Kidney (tissue), 14 donors: ENCODE data around the gene STMP1. TPM values are rescaled to one million over a fixed set of nuclear protein-coding genes. Genes with fewer than 3 reads are reported as not detected.

ENCODE experiments used
- DNase-seq, 5 donors: peaks; one replicate each; pipeline ENCODE4 v3.0.0-alpha.2; 2013 to 2020
- FAIRE-seq: peaks from 2 replicates; lab custom pipeline; 2012; peaks lifted over from hg19 to GRCh38; lab: Jason Lieb, UNC
- H3K27ac ChIP-seq, 2 donors: one replicate each; pipeline ENCODE4 v1.7.0; 2013; ENCODE audit warnings: low read depth in 2 of 2, low read length in 2 of 2, inconsistent platforms in 1 of 2
- H3K27me3 ChIP-seq: one replicate; pipeline ENCODE4 v1.7.1; 2013; ENCODE audit warnings: low read length, inconsistent platforms; ENCODE audit not compliant: control insufficient read depth, insufficient read depth
- H3K36me3 ChIP-seq, 3 donors: one replicate each; pipeline versions ENCODE4 v1.7.0 to v1.7.1; 2013; ENCODE audit warnings: low read length in 3 of 3, control low read depth in 1 of 3, inconsistent platforms in 1 of 3; ENCODE audit not compliant: insufficient read depth in 3 of 3, control insufficient read depth in 2 of 3
- H3K4me1 ChIP-seq, 3 donors: one replicate each; pipeline versions ENCODE4 v1.7.0 to v1.7.1; 2013; ENCODE audit warnings: low read length in 3 of 3, inconsistent platforms in 1 of 3, low read depth in 1 of 3; ENCODE audit not compliant: control insufficient read depth in 2 of 3, insufficient read depth in 2 of 3
- H3K4me3 ChIP-seq, 3 donors: one replicate each; pipeline versions ENCODE4 v1.7.0 to v1.8.1; 2013; ENCODE audit warnings: low read length in 3 of 3, control low read depth in 1 of 3, inconsistent platforms in 1 of 3
- H3K9ac ChIP-seq, 3 donors: one replicate each; pipeline versions ENCODE4 v1.7.0 to v1.7.1; 2013; ENCODE audit warnings: low read length in 3 of 3, control low read depth in 1 of 3, inconsistent platforms in 1 of 3
- H3K9me3 ChIP-seq, 3 donors: one replicate each; pipeline versions ENCODE4 v1.7.0 to v1.7.1; 2013; ENCODE audit warnings: low read length in 3 of 3, control low read depth in 1 of 3, inconsistent platforms in 1 of 3; ENCODE audit not compliant: control insufficient read depth in 2 of 3, insufficient read depth in 1 of 3
- intact Hi-C: fragments of 100-400 bp; cut with DNase I; formaldehyde crosslinking; loops from one replicate; pipeline ENCODE4 v1.11.1; 2022
- polyA plus RNA-seq: library from polyadenylated mRNA; stranded (reverse); fragments of 350-450 nt; fragmentation: Illumina TruSeq; extraction: RNeasy Lipid Tissue Mini Kit (QIAGEN cat#74804); gene quantifications from one replicate; pipeline ENCODE4 v1.2.3, GENCODE V29; 2014; ENCODE audit warnings: low read depth, low replicate concordance; ENCODE audit not compliant: insufficient read depth
- total RNA-seq: library from RNA; stranded (reverse); fragmentation: NEBNext Ultra II Directional; extraction: Animal tissue kit (Norgen Biotek cat#: 25700); gene quantifications from one replicate; pipeline ENCODE4 v1.2.1, GENCODE V29; 2021
- TF ChIP-seq, protein P1 (sequence below): IDR thresholded peaks from 3 replicates; pipeline ENCODE4 v1.5.1; 2012; ENCODE audit warnings: mild to moderate bottlenecking, moderate library complexity, borderline replicate concordance; ENCODE audit not compliant: insufficient read depth; ENCODE audit errors: extremely low read depth
- donor health status: control.
- donor health status: control.
- donor health status: control.
- donor health status: control.
- donor health status: control.
- donor health status: DM: yes; HTN: yes; CAD: no.
- donor health status: Normal renal cell carcinoma (clear cell type).

Gene STMP1
- total and polyA plus RNA-seq, 2 donors from 2014 or later: 35.8 to 40.8 TPM

GRCh38 chr7:135617781-135618180 lies 44.5 kb upstream of the STMP1 start:
- no peak overlapping the region for H3K27ac ChIP-seq
- no peak overlapping the region for H3K9ac ChIP-seq
- DNase-seq (no peak), FAIRE-seq (no peak)
- H3K27me3 ChIP-seq: no peaks in the 10 kb centered on the region
- no peaks in the 10 kb centered on the region for H3K4me1 ChIP-seq
- H3K9me3 ChIP-seq: no peaks in the 10 kb centered on the region
- intact Hi-C loops: no loop called here
- peaks cover 8 to 26% (median 9%) of the 10 kb centered on the region in 3 donors for H3K36me3 ChIP-seq
- H3K4me3 ChIP-seq: no peak overlapping the region
- TF ChIP-seq, protein P1, sequence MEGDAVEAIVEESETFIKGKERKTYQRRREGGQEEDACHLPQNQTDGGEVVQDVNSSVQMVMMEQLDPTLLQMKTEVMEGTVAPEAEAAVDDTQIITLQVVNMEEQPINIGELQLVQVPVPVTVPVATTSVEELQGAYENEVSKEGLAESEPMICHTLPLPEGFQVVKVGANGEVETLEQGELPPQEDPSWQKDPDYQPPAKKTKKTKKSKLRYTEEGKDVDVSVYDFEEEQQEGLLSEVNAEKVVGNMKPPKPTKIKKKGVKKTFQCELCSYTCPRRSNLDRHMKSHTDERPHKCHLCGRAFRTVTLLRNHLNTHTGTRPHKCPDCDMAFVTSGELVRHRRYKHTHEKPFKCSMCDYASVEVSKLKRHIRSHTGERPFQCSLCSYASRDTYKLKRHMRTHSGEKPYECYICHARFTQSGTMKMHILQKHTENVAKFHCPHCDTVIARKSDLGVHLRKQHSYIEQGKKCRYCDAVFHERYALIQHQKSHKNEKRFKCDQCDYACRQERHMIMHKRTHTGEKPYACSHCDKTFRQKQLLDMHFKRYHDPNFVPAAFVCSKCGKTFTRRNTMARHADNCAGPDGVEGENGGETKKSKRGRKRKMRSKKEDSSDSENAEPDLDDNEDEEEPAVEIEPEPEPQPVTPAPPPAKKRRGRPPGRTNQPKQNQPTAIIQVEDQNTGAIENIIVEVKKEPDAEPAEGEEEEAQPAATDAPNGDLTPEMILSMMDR: no peak

DNA sequence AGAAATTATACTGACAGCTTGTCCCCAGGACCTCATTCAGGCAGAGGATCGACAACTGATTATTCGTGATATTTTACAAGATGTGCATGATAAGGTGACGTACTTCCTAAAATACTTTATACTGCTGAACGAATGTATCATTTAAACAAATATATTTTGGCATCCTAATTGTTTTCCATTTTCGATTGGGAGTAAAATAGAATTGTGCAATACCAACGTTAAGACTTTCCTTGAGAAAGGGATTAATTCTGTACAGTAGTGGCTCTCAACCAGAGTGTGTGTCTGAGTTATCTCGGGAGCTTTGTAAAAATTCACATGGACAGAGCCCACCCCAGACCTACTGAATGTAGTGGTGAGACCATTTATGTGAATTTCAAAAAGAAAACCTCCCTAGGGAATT lies 43.8 kb upstream of the STMP1 start:
- Histone ChIP-seq H3K4me3 (no peak overlapping the region), H3K9ac (no peak overlapping the region), H3K9me3 (no peaks in the 10 kb centered on the region), H3K36me3 (peaks cover 8 to 26% (median 9%) of the 10 kb centered on the region in 3 donors), H3K27ac (no peak overlapping the region), H3K27me3 (no peaks in the 10 kb centered on the region), H3K4me1 (no peaks in the 10 kb centered on the region)
- TF ChIP-seq, protein P1: no peak
- intact Hi-C loops: no loop called here
- no peak for FAIRE-seq
- no peak for DNase-seq

DNA sequence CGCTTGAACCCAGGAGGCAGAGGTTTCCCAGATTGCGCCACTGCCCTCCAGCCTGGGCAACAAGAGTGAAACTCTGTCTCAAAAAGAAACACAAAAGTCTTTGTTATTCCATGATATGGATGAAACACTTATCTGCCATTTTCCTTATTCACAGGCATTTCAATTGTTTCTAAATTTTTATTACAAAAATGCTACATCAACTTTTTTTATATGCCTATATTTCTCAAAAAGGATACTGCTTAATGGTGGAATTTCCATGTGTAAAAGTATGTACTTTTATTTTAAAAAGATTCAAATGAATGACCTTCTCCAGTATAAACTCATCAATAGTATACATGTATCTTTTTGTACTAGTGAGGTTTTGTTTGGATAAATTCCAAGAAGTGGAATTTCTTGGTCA lies 41.9 kb upstream of the STMP1 start:
- Histone ChIP-seq H3K4me3 (no peak overlapping the region), H3K9me3 (no peaks in the 10 kb centered on the region), H3K36me3 (peaks cover 8 to 32% (median 9%) of the 10 kb centered on the region in 3 donors), H3K27me3 (no peaks in the 10 kb centered on the region), H3K9ac (no peak overlapping the region), H3K4me1 (no peaks in the 10 kb centered on the region), H3K27ac (no peak overlapping the region)
- TF ChIP-seq, protein P1: no peak
- FAIRE-seq (no peak), DNase-seq (no peak)
- intact Hi-C loops: no loop called here
